NCI-H345 treated with DMSO at 0.1 percent for 48 hours (cell line): ENCODE measurements around the gene UPF1.

Source experiments
- DNase-seq: peaks from one replicate; lab custom pipeline; 2025; ENCODE audit not compliant: unreplicated experiment; lab: John Stamatoyannopoulos, UW

UPF1 gene

GRCh38 chr19:18855647-18856384, 24.1 kb downstream of the UPF1 start:
- DNase-seq, result no peak

- DNase-seq, result no peak
Observed at GRCh38 chr19:18856385-18857126, 24.8 kb downstream of the UPF1 start.

- DNase-seq, result no peak
Observed at GRCh38 chr19:18857223-18857622, 25.5 kb downstream of the UPF1 start.

GRCh38 chr19:18858906-18859646, 27.3 kb downstream of the UPF1 start:
- no peak for DNase-seq

- no peak for DNase-seq
Observed at GRCh38 chr19:18859676-18860301, 28.0 kb downstream of the UPF1 start.

GRCh38 chr19:18860302-18860700, 28.5 kb downstream of the UPF1 start:
- no peak for DNase-seq

- no peak for DNase-seq
Observed at GRCh38 chr19:18860725-18861124, 29.0 kb downstream of the UPF1 start.

GRCh38 chr19:18861235-18861634, 29.5 kb downstream of the UPF1 start:
- no peak for DNase-seq

- no peak for DNase-seq
Observed at GRCh38 chr19:18861917-18862316, 30.2 kb downstream of the UPF1 start.

GRCh38 chr19:18862976-18863842, 31.4 kb downstream of the UPF1 start:
- DNase-seq, result no peak

- no peak for DNase-seq
Observed at GRCh38 chr19:18863843-18864362, 32.1 kb downstream of the UPF1 start.

- no peak for DNase-seq
Observed at GRCh38 chr19:18865106-18865972, 33.6 kb downstream of the UPF1 start.

GRCh38 chr19:18865973-18866799, 34.4 kb downstream of the UPF1 start:
- no peak for DNase-seq

GRCh38 chr19:18866800-18867123, 35.0 kb downstream of the UPF1 start:
- no peak for DNase-seq

- DNase-seq, result no peak
Observed at GRCh38 chr19:18867199-18867598, 35.4 kb downstream of the UPF1 start.

GRCh38 chr19:18867751-18868150, 36.0 kb downstream of the UPF1 start:
- DNase-seq, result no peak

GRCh38 chr19:18868380-18869022, 36.7 kb downstream of the UPF1 start:
- DNase-seq, result no peak

- no peak for DNase-seq
Observed at GRCh38 chr19:18869023-18869618, 37.4 kb downstream of the UPF1 start.
